HepG2 (cell line): ENCODE results near the gene CPEB4. TPM values are rescaled to one million over a fixed set of nuclear protein-coding genes. Genes with fewer than 3 reads are reported as not detected.

Experiments
- ATAC-seq: fragments of 200-7000 bp; cut with Tn5 transposase; 3 replicates; pipeline ENCODE4 v1.9.1; 2020; ENCODE audit warnings: mild to moderate bottlenecking, moderate library complexity
- BruUV-seq: library from RNA; stranded (reverse); fragments of 400-500 nt; replicated peaks from 2 replicates; lab custom pipeline; 2021; lab: Mats Ljungman, UMichigan
- CTCF ChIA-PET: fragments of 300-600 bp; formaldehyde crosslinking; extraction: SDS; loops from one replicate; lab custom pipeline; 2021; ENCODE audit warnings: low total read pairs, inconsistent platforms, low intra/inter-chr PET ratio; lab: Yijun Ruan, JAX
- POLR2A ChIA-PET: fragments of 350-600 bp; sonication (Branson Sonifier 250); formaldehyde crosslinking; loops from one replicate; lab custom pipeline; 2020; ENCODE audit warnings: antibody characterized with exemption, inconsistent platforms; lab: Yijun Ruan, JAX
- DNase-seq: peaks from one replicate; pipeline ENCODE4 v3.0.0-alpha.2; 2015; ENCODE audit warnings: low spot score
- FAIRE-seq: peaks from 3 replicates; lab custom pipeline; 2011; peaks lifted over from hg19 to GRCh38; lab: Jason Lieb, UNC
- H2AFZ ChIP-seq: one replicate; pipeline ENCODE4 v1.6.1; 2011; ENCODE audit warnings: low read length, inconsistent platforms
- H3K27ac ChIP-seq: fragments of 300-600 bp; 3 replicates; pipeline ENCODE4 v1.8.0; 2011; ENCODE audit warnings: mixed run types, mild to moderate bottlenecking, mixed read lengths, low read length, inconsistent platforms; ENCODE audit not compliant: insufficient read depth; ENCODE audit errors: extremely low read length
- H3K27me3 ChIP-seq, 2 experiments: fragments of 200-600 bp in 1 of 2; 2 replicates in 1 of 2; 3 replicates in 1 of 2; pipeline versions ENCODE4 v1.6.0 to v1.8.0; 2011; ENCODE audit warnings: low read length in 2 of 2, mild to moderate bottlenecking in 2 of 2, moderate library complexity in 2 of 2, inconsistent platforms in 1 of 2; ENCODE audit not compliant: insufficient read depth in 2 of 2, control insufficient read depth in 1 of 2
- H3K36me3 ChIP-seq, 2 experiments: fragments of 200-600 bp in 1 of 2; replicated peaks in 1 of 2; 2 replicates in 1 of 2; 3 replicates in 1 of 2; pipeline versions ENCODE4 v1.5.1 to v1.8.0; 2011; ENCODE audit warnings: low read length in 2 of 2, inconsistent platforms in 1 of 2; ENCODE audit not compliant: insufficient read depth in 2 of 2, control insufficient read depth in 1 of 2
- H3K4me1 ChIP-seq: 2 replicates; pipeline ENCODE4 v1.5.1; 2012; ENCODE audit warnings: low read length, inconsistent platforms; ENCODE audit not compliant: insufficient read depth
- H3K4me2 ChIP-seq: 2 replicates; pipeline ENCODE4 v1.6.0; 2011; ENCODE audit warnings: low read depth, low read length, inconsistent platforms
- H3K4me3 ChIP-seq, 3 experiments: fragments of 200-600 bp in 1 of 3; sonication (generic), shearing (Covaris generic) in 1 of 3; replicated peaks in 1 of 3; 2 replicates each; pipeline ENCODE4 v1.5.1; 2011 to 2016; ENCODE audit warnings: low read length in 3 of 3, inconsistent platforms in 2 of 3, low read depth in 2 of 3, mild to moderate bottlenecking in 2 of 3, control low read depth in 1 of 3, mixed read lengths in 1 of 3; ENCODE audit not compliant: insufficient read depth in 1 of 3
- H3K79me2 ChIP-seq: one replicate; pipeline ENCODE4 v1.6.1; 2011; ENCODE audit warnings: low read length, inconsistent platforms; ENCODE audit not compliant: insufficient read depth
- H3K9ac ChIP-seq: 2 replicates; pipeline ENCODE4 v1.6.0; 2011; ENCODE audit warnings: mild to moderate bottlenecking, low read depth, low read length, inconsistent platforms; ENCODE audit not compliant: insufficient read depth
- H3K9me3 ChIP-seq: 2 replicates; pipeline ENCODE4 v1.5.1; 2012; ENCODE audit warnings: mild to moderate bottlenecking, low read length
- H4K20me1 ChIP-seq: 2 replicates; pipeline ENCODE4 v1.6.0; 2011; ENCODE audit warnings: inconsistent platforms, mild to moderate bottlenecking, low read length, moderate library complexity; ENCODE audit not compliant: insufficient read depth
- AHDC1 ChIP-seq: sonication (generic); formaldehyde crosslinking; IDR thresholded peaks from 2 replicates; pipeline ENCODE4 v1.5.1; 2020; ENCODE audit warnings: mild to moderate bottlenecking, missing genetic modification reagents, borderline replicate concordance
- FOXC1 ChIP-seq: sonication (generic); formaldehyde crosslinking; IDR thresholded peaks from 2 replicates; pipeline ENCODE4 v1.8.0; 2022; ENCODE audit warnings: mild to moderate bottlenecking, missing genetic modification reagents, borderline replicate concordance
- HNF4A ChIP-seq: sonication (generic); formaldehyde crosslinking; IDR thresholded peaks from 2 replicates; pipeline ENCODE4 v1.4.0; 2020; ENCODE audit warnings: missing genetic modification reagents
- MYC ChIP-seq: sonication (generic); formaldehyde crosslinking; IDR thresholded peaks from 2 replicates; pipeline ENCODE4 v1.9.0; 2021; ENCODE audit warnings: missing genetic modification reagents, borderline replicate concordance
- PAXIP1 ChIP-seq: sonication (generic); formaldehyde crosslinking; conservative IDR thresholded peaks from 2 replicates; pipeline ENCODE4 v1.4.0; 2020; ENCODE audit warnings: mild to moderate bottlenecking, missing genetic modification reagents, moderate library complexity
- RAD51 ChIP-seq: fragments of 450-650 bp; IDR thresholded peaks from 2 replicates; pipeline ENCODE4 v1.6.1; 2016; ENCODE audit warnings: borderline replicate concordance
- RARA ChIP-seq: IDR thresholded peaks from 2 replicates; pipeline ENCODE4 v1.6.1; 2016; ENCODE audit warnings: missing genetic modification reagents, missing compliant biosample characterization
- RNF2 ChIP-seq: fragments of 450-650 bp; conservative IDR thresholded peaks from 2 replicates; pipeline ENCODE4 v1.6.1; 2016; ENCODE audit warnings: low read depth
- ZKSCAN1 ChIP-seq: fragments of 150-350 bp; IDR thresholded peaks from 2 replicates; pipeline ENCODE4 v1.6.1; 2014; ENCODE audit warnings: low read length
- ZNF101 ChIP-seq: sonication (generic); formaldehyde crosslinking; IDR thresholded peaks from 2 replicates; pipeline ENCODE4 v1.4.0; 2020; ENCODE audit warnings: mild to moderate bottlenecking, low read depth, missing genetic modification reagents, borderline replicate concordance
- ZNF451 ChIP-seq: sonication (generic); formaldehyde crosslinking; IDR thresholded peaks from 2 replicates; pipeline ENCODE4 v1.5.0; 2020; ENCODE audit warnings: mild to moderate bottlenecking, missing genetic modification reagents
- ZNF879 ChIP-seq: sonication (generic); formaldehyde crosslinking; IDR thresholded peaks from 2 replicates; pipeline ENCODE4 v1.8.1; 2023; ENCODE audit warnings: missing genetic modification reagents
- ZSCAN29 ChIP-seq: sonication (generic); formaldehyde crosslinking; conservative IDR thresholded peaks from 2 replicates; pipeline ENCODE4 v1.4.0; 2020; ENCODE audit warnings: mild to moderate bottlenecking, missing genetic modification reagents
- whole genome bisulfite sequencing: methylation state at CpG from one replicate; pipeline ENCODE4 v1.1.6; 2017; ENCODE audit warnings: low lambda C conversion rate; 5-methylcytosine and 5-hydroxymethylcytosine counted together
- in situ Hi-C: cut with HindIII; loops from 2 replicates; pipeline ENCODE4 v1.10.0; 2017; ENCODE audit warnings: low pct_unique_long_range_greater_than_20kb; ENCODE audit not compliant: extremely low pct_ligation_motif_present
- intact Hi-C: fragments of 100-400 bp; cut with micrococcal nuclease; formaldehyde crosslinking; loops from one replicate; pipeline ENCODE4 v1.10.0; 2022; ENCODE audit not compliant: unreplicated experiment
- polyA plus RNA-seq, 8 experiments: library from polyadenylated mRNA; depleted of rRNA in 3 of 8; stranded (reverse) in 7 of 8; unstranded in 1 of 8; fragments of >200 nt; fragmentation: Illumina TruSeq in 4 of 8; extraction: Trizol in 4 of 8; gene quantifications; 2 replicates each; pipeline versions ENCODE4 v1.2.1 to v1.2.3, GENCODE V29; 2011 to 2016; ENCODE audit warnings: low read depth in 4 of 8, missing spikeins in 1 of 8, mixed read lengths in 1 of 8; ENCODE audit not compliant: insufficient read depth in 1 of 8
- total RNA-seq, 5 experiments: library from RNA; depleted of rRNA; stranded (reverse); fragments of >200 nt; fragmentation: Illumina TruSeq; extraction: Trizol; gene quantifications; 2 replicates each; pipeline ENCODE4 v1.2.3, GENCODE V29; 2016; ENCODE audit warnings: low read depth in 1 of 5

The CPEB4 gene
- total and polyA plus RNA-seq, 2 of the 13 experiments (the other 11 are each of a cell fraction or from before 2014, with no cell fraction given): 7.7 to 26.7 TPM

- in situ Hi-C loops (no loop called here), intact Hi-C loops (no loop called here)
- peaks cover 0 to 4% of the 10 kb centered on the region in 2 experiments; a peak in 2 of 5 replicates for H3K27me3 ChIP-seq
- no peak overlapping the region for H2AFZ ChIP-seq
- no peak overlapping the region for H3K9ac ChIP-seq
- H3K4me1 ChIP-seq: peaks cover 49% of the 10 kb centered on the region
- FAIRE-seq (no peak), DNase-seq (no peak), ATAC-seq (no peak)
- H4K20me1 ChIP-seq: no peaks in the 10 kb centered on the region
- H3K4me3 ChIP-seq: no peak overlapping the region
- H3K79me2 ChIP-seq: no peaks in the 10 kb centered on the region
- H3K9me3 ChIP-seq: peaks cover 8% of the 10 kb centered on the region; the same call in 1 of the 2 replicates
- no TSS peak for BruUV-seq
- CTCF ChIA-PET: no interaction called here
- peak overlapping the region; percentile 23; the same call in 1 of the 2 replicates for H3K4me2 ChIP-seq
- no peaks in the 10 kb centered on the region for H3K36me3 ChIP-seq
- H3K27ac ChIP-seq: no peak overlapping the region
- WGBS: 66% methylated on average over 11 of the region's 11 CpGs
- POLR2A ChIA-PET: no interaction called here
- TF ChIP-seq AHDC1 (CRISPR knock-in tag) (no peak), MYC (CRISPR knock-in tag) (no peak), RNF2 (no peak), RAD51 (peak; percentile 78; the same call in 1 of the 2 replicates), RARA (peak; percentile 18; the same call in 1 of the 2 replicates), ZNF451 (CRISPR knock-in tag) (no peak), FOXC1 (CRISPR knock-in tag) (no peak), ZNF101 (no peak), PAXIP1 (CRISPR knock-in tag) (0 out of 2 replicates have a peak, but pooled peaks have one; percentile 35), ZNF879 (CRISPR knock-in tag) (no peak), HNF4A (peak; percentile 50), ZKSCAN1 (peak; percentile 67; the same call in 1 of the 2 replicates), ZSCAN29 (CRISPR knock-in tag) (no peak)
These were observed 34.6 kb upstream of the CPEB4 start for GRCh38 chr5:173853370-173854131.
